Testis (tissue), 3 donors: ENCODE measurements around the gene PRSS48. TPM values are rescaled to one million over a fixed set of nuclear protein-coding genes. Genes with fewer than 3 reads are reported as not detected.

Experiments
- DNase-seq: peaks from one replicate; pipeline ENCODE4 v3.0.0-alpha.2; 2019
- H3K27ac ChIP-seq, 2 donors: fragments of 200-600 bp; sonication (generic); one replicate each; pipeline ENCODE4 v1.5.1; 2019
- H3K27me3 ChIP-seq: fragments of 200-600 bp; sonication (generic); one replicate; pipeline ENCODE4 v1.5.1; 2019
- H3K36me3 ChIP-seq: fragments of 200-600 bp; sonication (generic); one replicate; pipeline ENCODE4 v1.5.1; 2017; ENCODE audit warnings: low read depth; ENCODE audit errors: missing control alignments
- H3K4me1 ChIP-seq: fragments of 200-600 bp; sonication (generic); one replicate; pipeline ENCODE4 v1.5.1; 2019
- H3K4me3 ChIP-seq, 2 donors: fragments of 200-600 bp; sonication (generic); one replicate each; pipeline ENCODE4 v1.5.1; 2017 to 2019
- H3K9me3 ChIP-seq: fragments of 200-600 bp; sonication (generic); one replicate; pipeline ENCODE4 v1.5.1; 2017
- POLR2A ChIP-seq: fragments of 450-650 bp; IDR thresholded peaks from one replicate; pipeline ENCODE4 v1.6.1; 2017; ENCODE audit warnings: antibody characterized with exemption, mild to moderate bottlenecking, moderate library complexity
- WGBS, 2 donors: methylation state at CpG; one replicate each; pipeline ENCODE4 v1.1.5; 2018; 5-methylcytosine and 5-hydroxymethylcytosine counted together
- intact Hi-C: fragments of 100-400 bp; cut with DNase I; formaldehyde crosslinking; loops from one replicate; pipeline ENCODE4 v1.15.1; 2023; ENCODE audit warnings: low total_unique reads
- polyA plus RNA-seq: library from polyadenylated mRNA; stranded (reverse); fragments of 350-450 nt; fragmentation: Illumina TruSeq; extraction: RNeasy Lipid Tissue Mini Kit (QIAGEN cat#74804); gene quantifications from one replicate; pipeline ENCODE4 v1.2.3, GENCODE V29; 2014; ENCODE audit warnings: low read depth, low replicate concordance; ENCODE audit not compliant: insufficient read depth
- small RNA-seq, 2 donors: library from RNA; depleted of rRNA; stranded (forward); fragments of <200 nt; gene quantifications; one replicate each; pipeline ENCODE3, GENCODE V24; 2016
- total RNA-seq, 2 donors: library from RNA; depleted of rRNA; stranded (reverse); fragments of >200 nt; gene quantifications; one replicate each; pipeline ENCODE4 v1.2.3, GENCODE V29; 2016
- TF ChIP-seq, protein P1 (sequence below), 3 experiments: fragments of 450-650 bp in 2 of 3; fragments of 200-600 bp in 1 of 3; sonication (generic) in 1 of 3; IDR thresholded peaks; one replicate each; pipeline ENCODE4 v1.5.1; 2016 to 2019; ENCODE audit warnings: antibody characterized with exemption in 3 of 3, mild to moderate bottlenecking in 2 of 3, moderate library complexity in 1 of 3

PRSS48 gene
- total and polyA plus RNA-seq, 3 donors from 2014 or later = 0.71 to 2.0 TPM; not detected in 1

DNA sequence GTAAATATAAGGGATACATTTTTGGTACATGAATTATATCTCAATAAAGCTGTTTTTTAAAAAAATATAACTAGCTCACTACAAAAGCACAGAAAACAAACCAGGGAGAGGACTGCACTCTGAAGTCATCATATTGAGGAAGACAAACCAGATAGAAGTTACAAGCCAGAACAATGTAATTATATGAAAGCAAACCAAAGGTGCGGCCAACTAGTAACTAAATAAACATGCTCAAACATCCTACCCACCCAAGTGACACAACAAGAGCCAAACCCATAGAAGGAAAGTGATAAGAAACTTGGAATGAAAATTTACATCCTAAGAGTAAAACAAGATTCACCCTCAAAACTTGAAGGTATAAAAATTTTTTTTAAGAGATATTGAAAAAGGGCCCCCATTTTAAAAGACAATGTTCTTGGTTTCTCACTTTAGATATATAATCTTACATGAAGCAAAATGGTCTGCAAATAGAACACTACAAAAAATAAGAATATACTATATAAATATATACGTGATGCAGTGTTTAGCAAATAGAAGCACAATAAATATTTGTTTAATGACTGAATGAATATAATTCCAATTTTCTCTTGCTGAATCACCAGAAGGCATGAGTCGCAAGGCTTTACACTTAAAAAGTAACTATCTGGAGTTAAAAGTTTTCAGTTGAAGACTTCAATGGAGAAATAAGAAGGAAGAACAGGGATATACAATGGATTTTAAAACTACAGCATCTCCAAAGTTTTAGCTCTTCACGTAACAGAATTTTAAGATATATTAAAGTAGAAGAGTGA lies 52.5 kb downstream of the PRSS48 start:
- Histone ChIP-seq H3K4me1 (no peaks in the 10 kb centered on the region), H3K4me3 (no peak overlapping the region), H3K36me3 (no peaks in the 10 kb centered on the region), H3K27ac (no peak overlapping the region), H3K9me3 (no peaks in the 10 kb centered on the region), H3K27me3 (no peaks in the 10 kb centered on the region)
- intact Hi-C loops = no loop called here
- no peak for DNase-seq
- no peak for TF ChIP-seq POLR2A
- TF ChIP-seq, protein P1, sequence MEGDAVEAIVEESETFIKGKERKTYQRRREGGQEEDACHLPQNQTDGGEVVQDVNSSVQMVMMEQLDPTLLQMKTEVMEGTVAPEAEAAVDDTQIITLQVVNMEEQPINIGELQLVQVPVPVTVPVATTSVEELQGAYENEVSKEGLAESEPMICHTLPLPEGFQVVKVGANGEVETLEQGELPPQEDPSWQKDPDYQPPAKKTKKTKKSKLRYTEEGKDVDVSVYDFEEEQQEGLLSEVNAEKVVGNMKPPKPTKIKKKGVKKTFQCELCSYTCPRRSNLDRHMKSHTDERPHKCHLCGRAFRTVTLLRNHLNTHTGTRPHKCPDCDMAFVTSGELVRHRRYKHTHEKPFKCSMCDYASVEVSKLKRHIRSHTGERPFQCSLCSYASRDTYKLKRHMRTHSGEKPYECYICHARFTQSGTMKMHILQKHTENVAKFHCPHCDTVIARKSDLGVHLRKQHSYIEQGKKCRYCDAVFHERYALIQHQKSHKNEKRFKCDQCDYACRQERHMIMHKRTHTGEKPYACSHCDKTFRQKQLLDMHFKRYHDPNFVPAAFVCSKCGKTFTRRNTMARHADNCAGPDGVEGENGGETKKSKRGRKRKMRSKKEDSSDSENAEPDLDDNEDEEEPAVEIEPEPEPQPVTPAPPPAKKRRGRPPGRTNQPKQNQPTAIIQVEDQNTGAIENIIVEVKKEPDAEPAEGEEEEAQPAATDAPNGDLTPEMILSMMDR (IDR thresholded peaks at IDR 0.05) = no peak
- WGBS, 2 donors = 92% methylated on average over 4 of the region's 4 CpGs

DNA sequence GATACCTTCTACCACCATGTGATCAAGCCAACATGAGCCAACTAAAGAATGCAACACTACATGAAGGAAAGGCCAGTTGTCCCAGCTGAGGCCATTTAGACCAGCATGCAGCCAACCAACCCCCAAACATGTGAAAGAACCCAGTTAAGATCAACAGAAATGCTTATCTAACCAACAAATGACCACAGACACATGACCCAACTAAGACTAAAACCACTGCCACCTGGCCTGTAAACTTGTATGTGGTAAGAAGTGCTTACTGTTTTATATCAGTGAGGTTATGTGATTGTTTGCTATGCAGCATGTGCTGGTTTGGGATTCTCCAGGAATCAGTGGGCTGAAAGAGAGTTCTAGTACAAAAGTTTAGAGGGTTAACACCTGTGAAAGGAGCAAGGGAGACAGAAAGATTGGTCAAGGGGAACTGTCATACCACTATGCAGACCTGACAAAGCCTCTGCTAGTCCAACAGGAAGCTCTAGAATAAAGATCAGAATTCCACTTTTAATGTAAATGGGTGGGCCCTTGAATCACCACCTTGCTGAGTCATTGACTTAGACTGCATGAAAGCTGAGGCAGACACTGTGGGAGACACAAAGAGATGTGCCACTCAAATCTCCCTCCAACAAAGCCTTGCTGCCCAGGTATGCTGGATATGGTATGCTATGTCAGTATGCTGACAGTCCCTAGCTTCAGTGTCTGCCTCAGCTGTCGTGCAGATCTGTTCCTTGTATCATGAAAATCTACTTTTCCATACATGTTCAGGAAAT lies 54.5 kb downstream of the PRSS48 start:
- no peak for DNase-seq
- TF ChIP-seq, protein P1 (IDR thresholded peaks at IDR 0.05) = no peak
- no peak for TF ChIP-seq POLR2A
- Histone ChIP-seq H3K36me3 (no peaks in the 10 kb centered on the region), H3K27me3 (no peaks in the 10 kb centered on the region), H3K4me3 (no peak overlapping the region), H3K4me1 (no peaks in the 10 kb centered on the region), H3K9me3 (no peaks in the 10 kb centered on the region), H3K27ac (no peak overlapping the region)
- intact Hi-C loops = no loop called here
- 87 to 100% methylated on average over 1 of the region's 1 CpG for whole genome bisulfite sequencing, 2 donors

DNA sequence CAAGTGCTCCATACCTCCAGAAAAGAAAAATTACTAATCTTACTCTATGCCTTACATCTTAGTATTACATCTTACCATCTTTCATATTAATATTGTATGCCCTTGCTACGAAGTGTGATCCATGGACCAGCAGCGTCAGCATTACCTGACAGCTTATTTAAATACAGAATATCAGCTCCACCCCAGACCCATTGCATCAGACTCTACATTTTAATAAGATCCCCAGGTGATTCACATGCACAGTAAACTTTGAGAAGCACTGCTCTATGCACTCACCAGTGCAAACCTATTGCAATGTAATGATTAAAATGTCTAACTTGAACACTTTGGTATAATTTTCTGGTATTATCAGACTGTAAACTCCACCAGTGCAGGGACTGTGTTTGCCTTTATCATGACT lies 62.5 kb downstream of the PRSS48 start:
- WGBS, 2 donors = 86 to 94% methylated on average over 2 of the region's 2 CpGs
- intact Hi-C loops = no loop called here

DNA sequence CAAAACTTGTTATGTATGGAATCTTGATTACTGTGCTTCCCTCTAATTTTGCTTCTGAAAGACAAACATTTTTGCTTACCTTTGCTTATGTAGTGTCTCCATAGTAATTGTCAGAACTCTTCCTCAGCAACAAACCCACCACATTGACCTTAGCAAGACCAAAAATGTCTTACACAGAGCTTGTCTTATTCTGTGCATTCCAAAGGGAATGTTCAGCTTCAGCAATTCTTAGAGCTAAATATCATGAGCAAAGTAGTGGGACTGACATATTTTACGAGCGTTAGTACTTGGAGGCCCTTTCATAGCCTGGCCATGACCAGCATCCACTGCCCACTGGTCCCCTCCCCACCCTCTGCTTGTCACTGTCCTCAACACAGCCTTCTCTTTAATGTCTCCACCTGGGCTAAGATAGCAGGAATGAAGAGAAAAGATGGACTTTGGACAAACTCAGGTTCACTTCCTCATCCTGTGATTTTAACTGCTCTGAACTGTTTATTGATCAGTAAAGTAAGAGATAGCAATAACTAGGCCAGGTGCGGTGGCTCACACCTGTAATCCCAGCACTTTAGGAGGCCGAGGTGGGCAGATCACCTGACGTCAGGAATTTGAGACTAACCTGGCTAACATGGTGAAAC lies 63.9 kb downstream of the PRSS48 start:
- H3K9me3 ChIP-seq = no peaks in the 10 kb centered on the region
- H3K4me1 ChIP-seq = no peaks in the 10 kb centered on the region
- intact Hi-C loops = no loop called here
- no peak overlapping the region for H3K4me3 ChIP-seq
- no peak for DNase-seq
- TF ChIP-seq, protein P1 (IDR thresholded peaks at IDR 0.05) = no peak
- no peak for TF ChIP-seq POLR2A
- 90 to 97% methylated on average over 5 of the region's 5 CpGs for WGBS, 2 donors
- no peaks in the 10 kb centered on the region for H3K36me3 ChIP-seq
- no peak overlapping the region for H3K27ac ChIP-seq
- no peaks in the 10 kb centered on the region for H3K27me3 ChIP-seq

More for the DNA sequence above, 62.5 kb downstream of the PRSS48 start:
- Histone ChIP-seq H3K36me3 (no peaks in the 10 kb centered on the region), H3K9me3 (no peaks in the 10 kb centered on the region), H3K4me1 (no peaks in the 10 kb centered on the region), H3K27ac (no peak overlapping the region), H3K4me3 (no peak overlapping the region), H3K27me3 (no peaks in the 10 kb centered on the region)
- TF ChIP-seq, protein P1 (IDR thresholded peaks at IDR 0.05) = no peak
- no peak for TF ChIP-seq POLR2A
- DNase-seq = no peak

Small RNAs within 50 kb of the gene (small RNA-seq; reads per million reads assigned to genes)
- gene AC104819.2 = 0 to 0.09 reads per million in 2 donors
- gene RNU6-1282P = 0 reads per million in 2 donors

Other genes with a start within 250 kb of the PRSS48 start
- gene RPS3A, start 177.5 kb upstream of the PRSS48 start, total RNA-seq = 1,000 to 10,000 TPM in 1 of 2 donors, 100 to 1,000 TPM in 1; 896 to 1,385 TPM
- gene RPS3A, start 177.5 kb upstream of the PRSS48 start, polyA plus RNA-seq = 1,182 TPM
- 10 to 100 TPM; 49.9 to 58.6 TPM for gene SH3D19, start 48.4 kb downstream of the PRSS48 start, total RNA-seq
- gene SH3D19, start 48.4 kb downstream of the PRSS48 start, polyA plus RNA-seq = 40.6 TPM
- 10 to 100 TPM; 13.1 to 16.2 TPM for gene FHIP1A, start 132.0 kb downstream of the PRSS48 start, total RNA-seq
- gene FHIP1A, start 132.0 kb downstream of the PRSS48 start, polyA plus RNA-seq = 5.7 TPM